Tibial nerve (tissue), 4 donors: Measurements from ENCODE around the gene NTPCR. TPM values are rescaled to one million over a fixed set of nuclear protein-coding genes. Genes with fewer than 3 reads are reported as not detected.

ENCODE experiments used
- DNase-seq, 2 donors: peaks; one replicate each; pipeline ENCODE4 v3.0.0-alpha.2; 2019; ENCODE audit warnings: low spot score in 2 of 2
- H3K27ac ChIP-seq, 4 donors: fragments of 200-600 bp; sonication (generic) in 3 of 4; one replicate each; pipeline ENCODE4 v1.5.1; 2017 to 2019; ENCODE audit warnings: mild to moderate bottlenecking in 1 of 4
- H3K27me3 ChIP-seq, 2 donors: fragments of 200-600 bp; sonication (generic) in 1 of 2; one replicate each; pipeline versions ENCODE4 v1.5.1 to v1.6.0; 2017 to 2019
- H3K36me3 ChIP-seq, 3 donors: fragments of 200-600 bp; sonication (generic); one replicate each; pipeline ENCODE4 v1.5.1; 2018 to 2019
- H3K4me1 ChIP-seq, 4 donors: fragments of 200-600 bp; sonication (generic) in 3 of 4; one replicate each; pipeline ENCODE4 v1.5.1; 2017 to 2019
- H3K4me3 ChIP-seq, 4 donors: fragments of 200-600 bp; sonication (generic) in 3 of 4; one replicate each; pipeline ENCODE4 v1.5.1; 2017 to 2019; ENCODE audit warnings: mild to moderate bottlenecking in 1 of 4, moderate library complexity in 1 of 4
- H3K9me3 ChIP-seq, 4 donors: fragments of 200-600 bp; sonication (generic) in 3 of 4; one replicate each; pipeline ENCODE4 v1.5.1; 2017 to 2019
- EP300 ChIP-seq, 2 donors: sonication (generic); formaldehyde crosslinking; IDR thresholded peaks; one replicate each; pipeline ENCODE4 v1.6.1; 2017; ENCODE audit warnings: antibody characterized with exemption in 2 of 2, mild to moderate bottlenecking in 1 of 2
- POLR2A ChIP-seq, 2 donors: fragments of 450-650 bp; IDR thresholded peaks; one replicate each; pipeline ENCODE4 v1.6.1; 2017; ENCODE audit warnings: antibody characterized with exemption in 2 of 2, mild to moderate bottlenecking in 2 of 2, moderate library complexity in 2 of 2
- WGBS, 2 donors: methylation state at CpG; one replicate each; pipeline ENCODE4 v1.1.5; 2018; 5-methylcytosine and 5-hydroxymethylcytosine counted together
- total RNA-seq, 4 donors: library from RNA; depleted of rRNA; stranded (reverse); fragments of >200 nt; gene quantifications; one replicate each; pipeline ENCODE4 v1.1.0, GENCODE V29; 2016
- TF ChIP-seq, protein P1 (sequence below), 5 experiments: fragments of 200-600 bp in 3 of 5; fragments of 450-650 bp in 2 of 5; sonication (generic) in 3 of 5; IDR thresholded peaks; one replicate each; pipeline ENCODE4 v1.5.1; 2016 to 2019; ENCODE audit warnings: antibody characterized with exemption in 5 of 5, mild to moderate bottlenecking in 3 of 5, moderate library complexity in 2 of 5

NTPCR gene
- total RNA-seq, 4 donors from 2014 or later, result 16.5 to 20.0 (median 18.6) TPM

DNA sequence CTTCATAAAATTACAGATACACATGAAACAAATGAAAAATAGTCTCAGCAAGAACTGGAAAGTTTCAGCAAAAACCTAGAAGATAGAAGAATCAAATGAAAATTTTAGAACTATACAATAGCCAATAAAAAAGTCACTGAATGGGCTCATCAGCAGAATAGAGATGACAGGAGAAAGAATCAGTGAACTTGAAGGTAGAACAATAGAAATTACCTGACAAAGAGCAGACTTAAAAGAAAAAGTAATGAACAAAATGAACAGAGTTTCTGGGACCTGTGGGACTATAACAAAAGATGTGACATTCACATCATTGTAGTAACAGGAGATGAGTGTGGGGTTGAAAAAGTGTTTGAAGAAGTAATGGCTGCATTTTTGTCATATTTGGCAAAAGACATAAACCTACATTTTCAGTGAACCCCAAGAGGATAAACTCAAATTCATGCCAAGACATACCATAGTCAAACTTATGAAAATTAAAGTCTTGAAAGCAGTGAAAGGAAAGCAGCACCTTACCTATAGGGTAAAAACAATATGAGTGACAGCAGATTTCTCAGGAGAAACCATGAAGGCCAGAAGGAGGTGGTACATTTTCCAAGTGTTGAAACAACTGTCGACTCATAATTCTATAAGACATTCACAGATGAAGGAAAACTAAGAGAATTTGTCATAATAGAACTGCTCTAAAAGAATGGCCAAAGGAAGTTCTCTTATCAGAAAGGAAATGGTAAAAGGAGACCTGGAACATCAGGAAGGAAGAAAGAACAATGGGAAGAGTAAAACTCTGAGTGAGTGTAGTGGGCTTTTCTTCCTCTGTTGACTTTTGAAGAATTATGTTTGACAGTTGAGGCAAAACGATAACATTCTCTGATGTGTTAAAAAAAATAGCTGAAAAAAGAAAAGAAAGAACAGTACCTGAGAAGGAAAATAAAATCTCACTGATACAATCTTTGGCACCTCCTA is 23.5 kb downstream of the NTPCR start:
- TF ChIP-seq EP300 (IDR thresholded peaks at IDR 0.05) (no peak), POLR2A (IDR thresholded peaks at IDR 0.05) (no peak)
- TF ChIP-seq, protein P1, sequence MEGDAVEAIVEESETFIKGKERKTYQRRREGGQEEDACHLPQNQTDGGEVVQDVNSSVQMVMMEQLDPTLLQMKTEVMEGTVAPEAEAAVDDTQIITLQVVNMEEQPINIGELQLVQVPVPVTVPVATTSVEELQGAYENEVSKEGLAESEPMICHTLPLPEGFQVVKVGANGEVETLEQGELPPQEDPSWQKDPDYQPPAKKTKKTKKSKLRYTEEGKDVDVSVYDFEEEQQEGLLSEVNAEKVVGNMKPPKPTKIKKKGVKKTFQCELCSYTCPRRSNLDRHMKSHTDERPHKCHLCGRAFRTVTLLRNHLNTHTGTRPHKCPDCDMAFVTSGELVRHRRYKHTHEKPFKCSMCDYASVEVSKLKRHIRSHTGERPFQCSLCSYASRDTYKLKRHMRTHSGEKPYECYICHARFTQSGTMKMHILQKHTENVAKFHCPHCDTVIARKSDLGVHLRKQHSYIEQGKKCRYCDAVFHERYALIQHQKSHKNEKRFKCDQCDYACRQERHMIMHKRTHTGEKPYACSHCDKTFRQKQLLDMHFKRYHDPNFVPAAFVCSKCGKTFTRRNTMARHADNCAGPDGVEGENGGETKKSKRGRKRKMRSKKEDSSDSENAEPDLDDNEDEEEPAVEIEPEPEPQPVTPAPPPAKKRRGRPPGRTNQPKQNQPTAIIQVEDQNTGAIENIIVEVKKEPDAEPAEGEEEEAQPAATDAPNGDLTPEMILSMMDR (IDR thresholded peaks at IDR 0.05), result no peak
- no peaks in the 10 kb centered on the region for H3K27me3 ChIP-seq
- no peak for DNase-seq
- H3K36me3 ChIP-seq, result peaks cover 0 to 98% (median 38%) of the 10 kb centered on the region in 3 donors
- no peak overlapping the region for H3K27ac ChIP-seq
- WGBS, 2 donors, result 84 to 93% methylated on average over 2 of the region's 2 CpGs
- no peak overlapping the region for H3K4me3 ChIP-seq
- H3K4me1 ChIP-seq, result no peaks in the 10 kb centered on the region
- peaks cover 0 to 19% (median 3%) of the 10 kb centered on the region in 4 donors for H3K9me3 ChIP-seq

DNA sequence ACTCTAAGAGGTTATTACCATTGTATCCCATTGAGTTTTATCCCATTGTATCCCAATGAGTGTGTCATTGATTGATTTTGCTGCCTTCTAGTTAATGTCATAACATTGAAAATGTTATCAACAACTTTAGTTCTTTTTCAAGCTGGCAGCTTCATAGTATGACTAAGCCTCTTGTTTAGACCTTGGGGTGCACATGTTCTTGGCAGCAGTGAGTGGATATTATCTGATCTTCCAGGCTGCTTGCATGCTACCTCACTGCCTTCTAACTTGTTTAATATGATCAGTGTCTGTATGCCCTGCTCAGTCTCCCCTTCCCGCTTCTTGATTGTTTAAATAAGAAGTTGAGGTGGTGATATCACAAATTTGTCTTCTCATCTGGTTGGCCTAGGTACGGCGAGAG is 24.6 kb downstream of the NTPCR start:
- 87 to 97% methylated on average over 3 of the region's 3 CpGs for WGBS, 2 donors
- Histone ChIP-seq H3K4me3 (no peak overlapping the region), H3K36me3 (peaks cover 0 to 98% (median 38%) of the 10 kb centered on the region in 3 donors), H3K4me1 (no peaks in the 10 kb centered on the region), H3K27me3 (no peaks in the 10 kb centered on the region), H3K9me3 (peaks cover 0 to 19% (median 3%) of the 10 kb centered on the region in 4 donors), H3K27ac (no peak overlapping the region)
- no peak for DNase-seq
- TF ChIP-seq, protein P1 (IDR thresholded peaks at IDR 0.05), result no peak
- TF ChIP-seq POLR2A (IDR thresholded peaks at IDR 0.05) (no peak), EP300 (IDR thresholded peaks at IDR 0.05) (no peak)

DNA sequence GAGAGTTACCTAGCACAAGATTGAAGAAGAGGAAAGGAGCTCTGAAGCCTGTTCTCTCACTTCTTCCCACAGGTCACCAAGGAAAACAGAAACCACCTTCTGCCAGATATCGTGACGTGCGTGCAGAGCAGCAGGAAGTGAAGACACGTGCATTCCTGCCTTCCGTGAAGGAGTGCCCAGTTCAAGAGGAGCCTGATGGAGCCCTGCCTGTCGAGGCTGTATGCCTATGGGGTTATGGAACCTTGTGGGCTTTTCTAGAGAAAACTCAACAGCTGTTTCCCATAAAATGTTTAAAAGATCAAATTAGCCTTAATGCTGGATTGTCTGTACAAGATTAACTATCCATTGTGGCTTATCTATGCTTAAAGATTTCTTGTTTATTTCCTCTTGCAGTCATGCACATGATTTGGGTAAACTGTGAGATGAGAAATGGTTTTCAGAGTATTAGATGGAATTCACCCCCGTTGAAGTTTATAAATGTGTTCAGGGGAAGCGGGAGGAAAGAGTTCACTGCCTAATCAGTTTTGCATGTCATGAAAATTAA is 27.8 kb downstream of the NTPCR start:
- no peak for TF ChIP-seq EP300 (IDR thresholded peaks at IDR 0.05)
- Histone ChIP-seq H3K36me3 (peaks cover 0 to 67% (median 18%) of the 10 kb centered on the region in 3 donors), H3K27me3 (no peaks in the 10 kb centered on the region), H3K9me3 (peaks cover 0 to 13% (median 3%) of the 10 kb centered on the region in 4 donors), H3K4me1 (peaks cover 0 to 4% (median 0%) of the 10 kb centered on the region in 4 donors), H3K27ac (no peak overlapping the region), H3K4me3 (no peak overlapping the region)
- WGBS, 2 donors, result 51 to 70% methylated on average over 8 of the region's 8 CpGs
- no peak for DNase-seq

DNA sequence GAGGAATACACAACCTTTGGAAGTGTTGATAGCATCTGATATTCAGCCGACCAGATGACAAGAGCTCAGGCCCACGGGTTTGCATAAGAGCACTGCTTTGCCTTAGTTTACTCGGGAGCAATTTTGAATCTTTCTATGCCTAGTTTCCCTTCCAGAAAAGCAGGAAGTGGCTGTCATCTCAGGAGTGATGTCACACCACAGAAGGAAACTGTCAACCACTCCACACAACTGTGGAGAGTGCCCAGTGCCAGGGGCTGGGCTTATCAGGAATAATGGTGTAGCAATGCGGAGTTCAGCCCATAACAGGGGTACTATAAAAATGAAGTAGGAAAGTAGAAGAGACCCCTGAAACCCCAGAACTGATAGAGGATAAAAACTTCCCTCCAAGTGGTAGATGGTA is 28.4 kb downstream of the NTPCR start:
- Histone ChIP-seq H3K27me3 (no peaks in the 10 kb centered on the region), H3K36me3 (peaks cover 0 to 60% (median 15%) of the 10 kb centered on the region in 3 donors), H3K27ac (no peak overlapping the region), H3K4me1 (peaks cover 0 to 4% (median 0%) of the 10 kb centered on the region in 4 donors), H3K9me3 (peaks cover 0 to 6% (median 3%) of the 10 kb centered on the region in 4 donors), H3K4me3 (no peak overlapping the region)
- TF ChIP-seq EP300 (IDR thresholded peaks at IDR 0.05), result no peak
- TF ChIP-seq, protein P1 (IDR thresholded peaks at IDR 0.05), result no peak
- no peak for TF ChIP-seq POLR2A (IDR thresholded peaks at IDR 0.05)
- DNase-seq, result no peak
- 71 to 77% methylated on average over 4 of the region's 4 CpGs for WGBS, 2 donors

DNA sequence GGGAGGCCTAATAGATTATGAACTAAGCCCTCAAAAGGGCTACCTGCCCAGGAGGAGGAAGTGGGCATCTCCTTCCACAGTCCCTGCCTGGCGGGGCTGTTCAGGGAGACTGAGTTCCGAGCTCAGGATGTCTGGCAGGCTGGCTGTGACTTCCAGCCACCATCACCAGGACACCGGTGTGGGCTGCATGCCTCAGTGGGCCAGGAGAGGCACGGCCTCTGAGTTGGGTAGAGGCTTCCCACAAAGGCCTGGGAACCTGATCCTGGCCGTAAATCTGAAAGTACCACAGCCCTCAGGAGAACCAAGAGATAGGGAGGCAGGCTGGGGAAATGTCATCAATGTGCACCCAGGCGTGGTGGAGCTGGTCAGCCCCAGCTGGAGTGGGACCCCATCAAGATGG is 29.1 kb downstream of the NTPCR start:
- H3K4me1 ChIP-seq, result peaks cover 0 to 4% (median 0%) of the 10 kb centered on the region in 4 donors
- TF ChIP-seq POLR2A (IDR thresholded peaks at IDR 0.05) (no peak), EP300 (IDR thresholded peaks at IDR 0.05) (no peak)
- TF ChIP-seq, protein P1 (IDR thresholded peaks at IDR 0.05), result no peak
- no peaks in the 10 kb centered on the region for H3K27me3 ChIP-seq
- H3K9me3 ChIP-seq, result no peaks in the 10 kb centered on the region
- no peak overlapping the region for H3K4me3 ChIP-seq
- 93 to 97% methylated on average over 6 of the region's 6 CpGs for WGBS, 2 donors
- no peak overlapping the region for H3K27ac ChIP-seq
- DNase-seq, result no peak
- H3K36me3 ChIP-seq, result peaks cover 0 to 53% (median 15%) of the 10 kb centered on the region in 3 donors
